HCT116 (cell line): ENCODE measurements around the gene OSBPL10. TPM values are rescaled to one million over a fixed set of nuclear protein-coding genes. Genes with fewer than 3 reads are reported as not detected.

Experiments used
- ATAC-seq: fragments of 200-7000 bp; cut with Tn5 transposase; 2 replicates; pipeline ENCODE4 v1.9.1; 2020; ENCODE audit warnings: mild to moderate bottlenecking, moderate library complexity
- BruUV-seq: library from RNA; stranded (reverse); fragments of 400-500 nt; replicated peaks from 2 replicates; lab custom pipeline; 2021; lab: Mats Ljungman, UMichigan
- CTCF ChIA-PET: fragments of 300-600 bp; sonication (Branson Sonifier 250); formaldehyde crosslinking; loops from one replicate; lab custom pipeline; 2021; ENCODE audit warnings: antibody characterized with exemption; lab: Charles Lee
- POLR2A ChIA-PET: fragments of 300-600, 350-600 bp; sonication (Branson Sonifier 250); formaldehyde crosslinking; loops from one replicate; lab custom pipeline; 2021; ENCODE audit warnings: antibody characterized with exemption; lab: Charles Lee
- RAD21 ChIA-PET, 2 experiments: fragments of 300-600 bp; sonication (Branson Sonifier 250); formaldehyde crosslinking; loops; one replicate each; lab custom pipeline; 2023; ENCODE audit warnings: low total read pairs in 2 of 2; ENCODE audit not compliant: uncharacterized antibody in 2 of 2, unreplicated experiment in 2 of 2, low non-redundant PET in 1 of 2; lab: Charles Lee
- DNase-seq: peaks from one replicate; pipeline ENCODE4 v3.0.0-alpha.2; 2010; ENCODE audit warnings: low read depth, low spot score
- H2AFZ ChIP-seq: fragments of 200-600 bp; shearing (Covaris generic), sonication (generic); 2 replicates; pipeline ENCODE4 v1.6.1; 2017; ENCODE audit warnings: low read depth, mixed run types, mixed read lengths, antibody characterized with exemption, low read length; ENCODE audit not compliant: poor library complexity, severe bottlenecking
- H3K27ac ChIP-seq: 2 replicates; pipeline ENCODE4 v1.5.1; 2012; ENCODE audit warnings: low read depth, low read length
- H3K27me3 ChIP-seq: fragments of 200-600 bp; sonication (generic); 2 replicates; pipeline ENCODE4 v1.6.1; 2016; ENCODE audit warnings: mixed run types, low read length, mixed read lengths; ENCODE audit not compliant: insufficient read depth
- H3K36me3 ChIP-seq, 2 experiments: fragments of 200-500 bp in 1 of 2; fragments of 200-600 bp in 1 of 2; sonication (Bioruptor generic) in 1 of 2; sonication (generic) in 1 of 2; 2 replicates each; pipeline versions ENCODE4 v1.5.1 to v1.6.1; 2014 to 2016; ENCODE audit warnings: low read length in 2 of 2, inconsistent platforms in 1 of 2, mixed read lengths in 1 of 2, mixed run types in 1 of 2; ENCODE audit not compliant: insufficient read depth in 2 of 2, control insufficient read depth in 1 of 2
- H3K4me1 ChIP-seq, 2 experiments: fragments of 200-600 bp in 1 of 2; sonication (generic) in 1 of 2; 2 replicates each; pipeline versions ENCODE4 v1.5.1 to v1.6.1; 2012 to 2017; ENCODE audit warnings: low read length in 2 of 2, inconsistent platforms in 1 of 2, mild to moderate bottlenecking in 1 of 2, mixed read lengths in 1 of 2, mixed run types in 1 of 2, moderate library complexity in 1 of 2; ENCODE audit not compliant: insufficient read depth in 2 of 2, control insufficient read depth in 1 of 2
- H3K4me2 ChIP-seq: fragments of 200-600 bp; sonication (generic); 2 replicates; pipeline ENCODE4 v1.6.1; 2017; ENCODE audit warnings: mixed run types, low read length, mixed read lengths
- H3K4me3 ChIP-seq, 2 experiments: fragments of 200-600 bp in 1 of 2; sonication (generic) in 1 of 2; replicated peaks in 1 of 2; 2 replicates each; pipeline ENCODE4 v1.5.1; 2011 to 2016; ENCODE audit warnings: low read length in 2 of 2, control low read depth in 1 of 2, low read depth in 1 of 2, mild to moderate bottlenecking in 1 of 2, mixed read lengths in 1 of 2, mixed run types in 1 of 2
- H3K79me2 ChIP-seq: fragments of 200-600 bp; sonication (generic); 2 replicates; pipeline ENCODE4 v1.6.1; 2017; ENCODE audit warnings: mild to moderate bottlenecking, mixed run types, low read length, moderate library complexity, mixed read lengths; ENCODE audit not compliant: insufficient read depth
- H3K9ac ChIP-seq: fragments of 200-600 bp; sonication (generic); 2 replicates; pipeline ENCODE4 v1.6.1; 2016; ENCODE audit warnings: low read length, mixed read lengths
- H3K9me2 ChIP-seq: fragments of 200-600 bp; sonication (generic), shearing (Covaris generic); 2 replicates; pipeline ENCODE4 v1.6.1; 2017; ENCODE audit warnings: mixed run types, mild to moderate bottlenecking, moderate library complexity; ENCODE audit not compliant: insufficient read depth
- H3K9me3 ChIP-seq, 2 experiments: fragments of 200-500 bp in 1 of 2; fragments of 200-600 bp in 1 of 2; sonication (Bioruptor generic) in 1 of 2; sonication (generic) in 1 of 2; 2 replicates each; pipeline ENCODE4 v1.6.1; 2014 to 2017; ENCODE audit warnings: low read length in 2 of 2, mixed read lengths in 2 of 2, inconsistent platforms in 1 of 2, low read depth in 1 of 2, mild to moderate bottlenecking in 1 of 2, mixed run types in 1 of 2, moderate library complexity in 1 of 2; ENCODE audit not compliant: control insufficient read depth in 1 of 2, insufficient read depth in 1 of 2
- H4K20me1 ChIP-seq: fragments of 200-600 bp; sonication (generic), shearing (Covaris generic); 2 replicates; pipeline ENCODE4 v1.6.1; 2017; ENCODE audit warnings: mixed run types, mild to moderate bottlenecking, moderate library complexity; ENCODE audit not compliant: insufficient read depth
- ATF3 ChIP-seq: IDR thresholded peaks from 2 replicates; pipeline ENCODE4 v1.6.1; 2012
- CBX3 ChIP-seq: IDR thresholded peaks from 2 replicates; pipeline ENCODE4 v1.6.1; 2012; ENCODE audit warnings: low read depth
- CEBPB ChIP-seq: IDR thresholded peaks from 2 replicates; pipeline ENCODE4 v1.6.1; 2012; ENCODE audit warnings: low read depth
- CTCF ChIP-seq, 3 experiments: fragments of 200-600 bp in 1 of 3; sonication (generic) in 1 of 3; IDR thresholded peaks in 2 of 3; conservative IDR thresholded peaks in 1 of 3; 2 replicates each; pipeline ENCODE4 v1.5.1; 2012 to 2017; ENCODE audit warnings: low read depth in 2 of 3, low read length in 2 of 3, antibody characterized with exemption in 1 of 3, borderline replicate concordance in 1 of 3, control low read depth in 1 of 3, mild to moderate bottlenecking in 1 of 3, mixed read lengths in 1 of 3, mixed run types in 1 of 3, moderate library complexity in 1 of 3; ENCODE audit not compliant: insufficient read depth in 1 of 3
- EGR1 ChIP-seq: IDR thresholded peaks from 2 replicates; pipeline ENCODE4 v1.6.1; 2012; ENCODE audit warnings: low read depth
- ELF1 ChIP-seq: IDR thresholded peaks from 2 replicates; pipeline ENCODE4 v1.6.1; 2012; ENCODE audit warnings: low read depth, borderline replicate concordance
- EZH2 ChIP-seq: fragments of 200-600 bp; sonication (generic); IDR thresholded peaks from 2 replicates; pipeline ENCODE4 v1.6.1; 2017; ENCODE audit warnings: antibody characterized with exemption, mixed run types
- EZH2phosphoT487 ChIP-seq: fragments of 200-600 bp; IDR thresholded peaks from 2 replicates; pipeline ENCODE4 v1.6.1; 2018; ENCODE audit warnings: antibody characterized with exemption, borderline replicate concordance
- POLR2A ChIP-seq: IDR thresholded peaks from 2 replicates; pipeline ENCODE4 v1.7.0; 2011; ENCODE audit warnings: borderline replicate concordance; ENCODE audit not compliant: insufficient read depth, insufficient read length; ENCODE audit errors: extremely low read depth
- REST ChIP-seq: IDR thresholded peaks from 2 replicates; pipeline ENCODE4 v1.6.1; 2012; ENCODE audit warnings: low read depth
- SIN3A ChIP-seq: IDR thresholded peaks from 2 replicates; pipeline ENCODE4 v1.6.1; 2012; ENCODE audit warnings: low read depth
- SP1 ChIP-seq: IDR thresholded peaks from 2 replicates; pipeline ENCODE4 v1.6.1; 2012; ENCODE audit warnings: low read depth
- SRF ChIP-seq: IDR thresholded peaks from 2 replicates; pipeline ENCODE4 v1.6.1; 2012; ENCODE audit warnings: low read depth
- TCF7L2 ChIP-seq: IDR thresholded peaks from 2 replicates; pipeline ENCODE4 v1.7.0; 2011; ENCODE audit warnings: borderline replicate concordance, inconsistent platforms; ENCODE audit not compliant: insufficient read depth, insufficient read length; ENCODE audit errors: extremely low read depth
- YY1 ChIP-seq: IDR thresholded peaks from 2 replicates; pipeline ENCODE4 v1.6.1; 2011; ENCODE audit warnings: low read length, low read depth, moderate library complexity, mild to moderate bottlenecking; ENCODE audit not compliant: insufficient replicate concordance; ENCODE audit errors: extremely low read depth
- ZFX ChIP-seq: fragments of 450-650 bp; IDR thresholded peaks from 2 replicates; pipeline ENCODE4 v1.6.1; 2017
- ZNF274 ChIP-seq: fragments of 200-500 bp; sonication (Bioruptor generic); IDR thresholded peaks from 2 replicates; pipeline ENCODE4 v1.6.1; 2014; ENCODE audit warnings: mild to moderate bottlenecking, low read depth, low read length, inconsistent platforms
- intact Hi-C: fragments of 100-400 bp; cut with micrococcal nuclease; formaldehyde crosslinking; loops from 2 replicates; pipeline ENCODE4 v1.10.0; 2022
- total RNA-seq: library from RNA; stranded (reverse); gene quantifications from one replicate; pipeline ENCODE4 v1.2.1, GENCODE V29; 2021; ENCODE audit not compliant: unreplicated experiment
- TF ChIP-seq, protein P1 (sequence below): IDR thresholded peaks from 2 replicates; pipeline ENCODE4 v1.6.1; 2012
- TF ChIP-seq, protein P2 (sequence below): IDR thresholded peaks from 2 replicates; pipeline ENCODE4 v1.6.1; 2011; ENCODE audit warnings: mild to moderate bottlenecking, low read length, moderate library complexity; ENCODE audit not compliant: insufficient replicate concordance; ENCODE audit errors: extremely low read depth

OSBPL10 gene
- total RNA-seq, 1 experiment from 2014 or later: 25.8 TPM

DNA sequence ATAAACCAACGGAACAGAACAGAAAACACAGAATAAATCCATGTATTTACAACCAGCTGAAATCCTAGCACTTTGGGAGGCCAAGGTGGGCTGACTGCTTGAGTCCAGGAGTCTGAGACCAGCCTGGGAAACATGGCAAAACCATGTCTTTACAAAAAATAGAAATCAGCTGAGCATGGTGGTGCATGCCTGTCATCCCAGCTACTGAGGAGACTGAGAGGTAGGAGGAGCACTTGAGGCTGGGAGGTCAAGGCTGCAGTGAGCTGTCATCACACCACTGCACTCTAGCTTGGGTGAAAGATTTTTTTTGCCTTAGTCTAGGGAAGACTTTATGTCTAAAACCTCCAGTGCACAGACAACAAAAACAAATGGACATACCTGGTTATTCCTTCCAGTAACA is 327.6 kb downstream of the OSBPL10 start:
- Histone ChIP-seq H3K4me2 (no peak overlapping the region), H3K4me3 (no peak overlapping the region), H3K36me3 (peaks cover 0 to 6% of the 10 kb centered on the region in 2 experiments; a peak in 1 of 4 replicates), H3K9me2 (no peaks in the 10 kb centered on the region), H3K27ac (no peak overlapping the region), H3K4me1 (no peaks in the 10 kb centered on the region), H2AFZ (no peak overlapping the region), H3K27me3 (no peaks in the 10 kb centered on the region), H3K9ac (no peak overlapping the region), H3K9me3 (peaks cover 0 to 17% of the 10 kb centered on the region in 2 experiments; a peak in 1 of 4 replicates), H4K20me1 (no peaks in the 10 kb centered on the region), H3K79me2 (no peaks in the 10 kb centered on the region)
- ChIA-PET RAD21 (no interaction called here), CTCF (no interaction called here), POLR2A (no interaction called here)
- BruUV-seq: no TSS peak
- intact Hi-C loops: no loop called here
- ATAC-seq (no peak), DNase-seq (no peak)
- TF ChIP-seq, protein P1, sequence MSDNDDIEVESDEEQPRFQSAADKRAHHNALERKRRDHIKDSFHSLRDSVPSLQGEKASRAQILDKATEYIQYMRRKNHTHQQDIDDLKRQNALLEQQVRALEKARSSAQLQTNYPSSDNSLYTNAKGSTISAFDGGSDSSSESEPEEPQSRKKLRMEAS: no peak
- TF ChIP-seq, protein P2, sequence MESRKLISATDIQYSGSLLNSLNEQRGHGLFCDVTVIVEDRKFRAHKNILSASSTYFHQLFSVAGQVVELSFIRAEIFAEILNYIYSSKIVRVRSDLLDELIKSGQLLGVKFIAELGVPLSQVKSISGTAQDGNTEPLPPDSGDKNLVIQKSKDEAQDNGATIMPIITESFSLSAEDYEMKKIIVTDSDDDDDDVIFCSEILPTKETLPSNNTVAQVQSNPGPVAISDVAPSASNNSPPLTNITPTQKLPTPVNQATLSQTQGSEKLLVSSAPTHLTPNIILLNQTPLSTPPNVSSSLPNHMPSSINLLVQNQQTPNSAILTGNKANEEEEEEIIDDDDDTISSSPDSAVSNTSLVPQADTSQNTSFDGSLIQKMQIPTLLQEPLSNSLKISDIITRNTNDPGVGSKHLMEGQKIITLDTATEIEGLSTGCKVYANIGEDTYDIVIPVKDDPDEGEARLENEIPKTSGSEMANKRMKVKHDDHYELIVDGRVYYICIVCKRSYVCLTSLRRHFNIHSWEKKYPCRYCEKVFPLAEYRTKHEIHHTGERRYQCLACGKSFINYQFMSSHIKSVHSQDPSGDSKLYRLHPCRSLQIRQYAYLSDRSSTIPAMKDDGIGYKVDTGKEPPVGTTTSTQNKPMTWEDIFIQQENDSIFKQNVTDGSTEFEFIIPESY: no peak
- TF ChIP-seq ELF1 (no peak), EZH2 (no peak), POLR2A (no peak), ATF3 (no peak), SRF (no peak), ZFX (no peak), CBX3 (no peak), EGR1 (no peak), EZH2phosphoT487 (no peak), CTCF (IDR thresholded peaks at IDR 0.05 in 2 of 3, conservative IDR thresholded peaks at IDR 0.05 in 1 of 3; ENCODE audit: borderline replicate concordance in 1 of 3, insufficient read depth in 1 of 3, low read depth in 2 of 3, low read length in 2 of 3) (no peak), SIN3A (no peak), TCF7L2 (no peak), REST (no peak), YY1 (no peak), CEBPB (no peak), ZNF274 (no peak), SP1 (no peak)
